Thyroid gland (tissue), 4 donors: ENCODE data around the gene SPINK1. TPM values are rescaled to one million over a fixed set of nuclear protein-coding genes. Genes with fewer than 3 reads are reported as not detected.
"Not testable (repeated sequence)": the region's sequence is repeated elsewhere in the genome, so short reads cannot be mapped to it uniquely, and the experiment has no call there.

Source experiments
- DNase-seq, 2 donors: peaks; one replicate each; pipeline ENCODE4 v3.0.0-alpha.2; 2019
- H3K27ac ChIP-seq, 3 donors: fragments of 200-600 bp; sonication (generic); 1 replicate in 2 of 3; 2 replicates in 1 of 3; pipeline ENCODE4 v1.5.1; 2016 to 2019; ENCODE audit warnings: mild to moderate bottlenecking in 1 of 3, moderate library complexity in 1 of 3
- H3K27me3 ChIP-seq: fragments of 200-600 bp; sonication (generic); one replicate; pipeline ENCODE4 v1.5.1; 2019
- H3K36me3 ChIP-seq, 2 donors: fragments of 200-600 bp; sonication (generic); one replicate each; pipeline ENCODE4 v1.5.1; 2016 to 2019
- H3K4me1 ChIP-seq, 2 donors: fragments of 200-600 bp; sonication (generic); one replicate each; pipeline ENCODE4 v1.5.1; 2017 to 2019
- H3K4me3 ChIP-seq, 3 donors: fragments of 200-600 bp; sonication (generic); replicated peaks in 1 of 3; 1 replicate in 2 of 3; 2 replicates in 1 of 3; pipeline ENCODE4 v1.5.1; 2016; ENCODE audit warnings: mild to moderate bottlenecking in 1 of 3
- H3K9me3 ChIP-seq: fragments of 200-600 bp; sonication (generic); one replicate; pipeline ENCODE4 v1.5.1; 2017
- CTCF ChIP-seq, 6 experiments: fragments of 200-600 bp in 3 of 6; fragments of 450-650 bp in 3 of 6; sonication (generic) in 3 of 6; IDR thresholded peaks; one replicate each; pipeline ENCODE4 v1.5.1; 2016 to 2019; ENCODE audit warnings: antibody characterized with exemption in 6 of 6, mild to moderate bottlenecking in 2 of 6, inconsistent platforms in 1 of 6, moderate library complexity in 1 of 6
- POLR2A ChIP-seq, 2 donors: fragments of 450-650 bp; IDR thresholded peaks; one replicate each; pipeline ENCODE4 v1.6.1; 2017; ENCODE audit warnings: antibody characterized with exemption in 2 of 2, mild to moderate bottlenecking in 2 of 2, moderate library complexity in 1 of 2
- WGBS, 2 donors: methylation state at CpG; one replicate each; pipeline ENCODE4 v1.1.5; 2017; 5-methylcytosine and 5-hydroxymethylcytosine counted together
- intact Hi-C: fragments of 100-400 bp; cut with DNase I; formaldehyde crosslinking; loops from one replicate; pipeline ENCODE4 v1.15.1; 2023
- total RNA-seq, 4 donors: library from RNA; depleted of rRNA; stranded (reverse); fragments of >200 nt; gene quantifications; one replicate each; pipeline ENCODE4 v1.2.3, GENCODE V29; 2016

SPINK1 gene
- total RNA-seq, 4 donors from 2014 or later, result not detected

- Histone ChIP-seq H3K36me3 (no peaks in the 10 kb centered on the region), H3K9me3 (no peaks in the 10 kb centered on the region), H3K4me3 (no peak overlapping the region), H3K4me1 (peaks cover 8% of the 10 kb centered on the region in 2 donors), H3K27me3 (no peaks in the 10 kb centered on the region), H3K27ac (no peak overlapping the region)
- intact Hi-C loops, result no loop called here
- DNase-seq, result no peak
- no peak for TF ChIP-seq CTCF (IDR thresholded peaks at IDR 0.05)
- no peak for TF ChIP-seq POLR2A (IDR thresholded peaks at IDR 0.05)
Measured at GRCh38 chr5:147876141-147876540, 44.7 kb upstream of the SPINK1 start.

GRCh38 chr5:147874910-147875367 lies 43.5 kb upstream of the SPINK1 start:
- no peak for DNase-seq
- no peak overlapping the region for H3K27ac ChIP-seq
- H3K27me3 ChIP-seq, result no peaks in the 10 kb centered on the region
- H3K4me3 ChIP-seq, result no peak overlapping the region
- WGBS, 2 donors, result 38 to 61% methylated on average over 3 of the region's 3 CpGs
- H3K36me3 ChIP-seq, result no peaks in the 10 kb centered on the region
- intact Hi-C loops, result no loop called here
- TF ChIP-seq POLR2A (IDR thresholded peaks at IDR 0.05), result no peak
- TF ChIP-seq CTCF (IDR thresholded peaks at IDR 0.05), result no peak
- H3K4me1 ChIP-seq, result peaks cover 8% of the 10 kb centered on the region in 2 donors
- H3K9me3 ChIP-seq, result no peaks in the 10 kb centered on the region

- H3K27ac ChIP-seq, H3K36me3 ChIP-seq, H3K27me3 ChIP-seq, H3K9me3 ChIP-seq, DNase-seq, intact Hi-C loops, H3K4me1 ChIP-seq, H3K4me3 ChIP-seq: not testable (repeated sequence)
- 87 to 92% methylated on average over 8 of the region's 8 CpGs for WGBS, 2 donors
Measured at GRCh38 chr5:147874118-147874875, 42.8 kb upstream of the SPINK1 start.

GRCh38 chr5:147872744-147873435 lies 41.4 kb upstream of the SPINK1 start:
- H3K27ac ChIP-seq, H3K36me3 ChIP-seq, intact Hi-C loops, DNase-seq, H3K9me3 ChIP-seq, H3K4me3 ChIP-seq, H3K27me3 ChIP-seq, H3K4me1 ChIP-seq: not testable (repeated sequence)
- WGBS, 2 donors, result 90 to 92% methylated on average over 16 of the region's 16 CpGs

- DNase-seq, H3K4me1 ChIP-seq, intact Hi-C loops, H3K4me3 ChIP-seq, H3K27me3 ChIP-seq, H3K27ac ChIP-seq, H3K9me3 ChIP-seq, H3K36me3 ChIP-seq: not testable (repeated sequence)
- whole genome bisulfite sequencing, 2 donors, result 95 to 96% methylated on average over 18 of the region's 18 CpGs
Measured at GRCh38 chr5:147871980-147872549, 40.6 kb upstream of the SPINK1 start.

- H3K27me3 ChIP-seq, H3K4me1 ChIP-seq, intact Hi-C loops, DNase-seq, H3K36me3 ChIP-seq, H3K9me3 ChIP-seq, H3K27ac ChIP-seq, H3K4me3 ChIP-seq: not testable (repeated sequence)
- 78 to 83% methylated on average over 6 of the region's 6 CpGs for WGBS, 2 donors
Measured at GRCh38 chr5:147869892-147870291, 38.4 kb upstream of the SPINK1 start.

GRCh38 chr5:147869112-147869511 lies 37.6 kb upstream of the SPINK1 start:
- WGBS, 2 donors, result 43 to 66% methylated on average over 4 of the region's 4 CpGs
- no peaks in the 10 kb centered on the region for H3K4me1 ChIP-seq
- H3K4me3 ChIP-seq, result no peak overlapping the region
- no peaks in the 10 kb centered on the region for H3K9me3 ChIP-seq
- no peaks in the 10 kb centered on the region for H3K27me3 ChIP-seq
- TF ChIP-seq CTCF (IDR thresholded peaks at IDR 0.05) (no peak), POLR2A (IDR thresholded peaks at IDR 0.05) (no peak)
- no peaks in the 10 kb centered on the region for H3K36me3 ChIP-seq
- no peak overlapping the region for H3K27ac ChIP-seq
- intact Hi-C loops, result no loop called here
- no peak for DNase-seq
